Cardiac muscle cell (in vitro differentiated cells and primary cell): ENCODE measurements around the gene TPRG1. TPM values are rescaled to one million over a fixed set of nuclear protein-coding genes. Genes with fewer than 3 reads are reported as not detected.

Experiments used
- DNase-seq, 2 donors: peaks; one replicate each; pipeline versions ENCODE4 v3.0.0 to v3.0.0-alpha.2; 2010 to 2017; ENCODE audit warnings: low read depth in 1 of 2, low spot score in 1 of 2
- H3K27ac ChIP-seq: fragments of 200-600 bp; sonication (generic); 2 replicates; pipeline ENCODE4 v1.5.1; 2016
- H3K27me3 ChIP-seq: fragments of 200-600 bp; sonication (generic); 2 replicates; pipeline ENCODE4 v1.6.0; 2016; ENCODE audit warnings: control low read depth
- H3K36me3 ChIP-seq: fragments of 200-600 bp; sonication (generic); 2 replicates; pipeline ENCODE4 v1.5.1; 2016; ENCODE audit warnings: control low read depth
- H3K4me1 ChIP-seq: fragments of 200-600 bp; sonication (generic); 2 replicates; pipeline ENCODE4 v1.8.1; 2017; ENCODE audit warnings: low read depth, mild to moderate bottlenecking, mixed run types
- H3K4me3 ChIP-seq: fragments of 200-600 bp; sonication (generic); 2 replicates; pipeline ENCODE4 v1.5.1; 2016; ENCODE audit warnings: mild to moderate bottlenecking
- H3K9me3 ChIP-seq: fragments of 200-600 bp; sonication (generic); 2 replicates; pipeline ENCODE4 v1.5.1; 2017; ENCODE audit warnings: low read depth, mild to moderate bottlenecking, control low read depth
- CTCF ChIP-seq: IDR thresholded peaks from 2 replicates; pipeline ENCODE4 v1.5.1; 2012; ENCODE audit warnings: low read depth, mild to moderate bottlenecking, low read length
- polyA plus RNA-seq: library from polyadenylated mRNA; unstranded; fragments of >200 nt; fragmentation: Nextera tagmentation; extraction: Ambion mirVana; gene quantifications from 2 replicates; pipeline ENCODE4 v1.2.1, GENCODE V29; 2016
- total RNA-seq: library from RNA; depleted of rRNA; stranded (reverse); fragments of >200 nt; gene quantifications from 2 replicates; pipeline ENCODE4 v1.2.3, GENCODE V29; 2016

Gene TPRG1
- total and polyA plus RNA-seq, 2 experiments from 2014 or later = 0.09 to 0.48 TPM

DNA sequence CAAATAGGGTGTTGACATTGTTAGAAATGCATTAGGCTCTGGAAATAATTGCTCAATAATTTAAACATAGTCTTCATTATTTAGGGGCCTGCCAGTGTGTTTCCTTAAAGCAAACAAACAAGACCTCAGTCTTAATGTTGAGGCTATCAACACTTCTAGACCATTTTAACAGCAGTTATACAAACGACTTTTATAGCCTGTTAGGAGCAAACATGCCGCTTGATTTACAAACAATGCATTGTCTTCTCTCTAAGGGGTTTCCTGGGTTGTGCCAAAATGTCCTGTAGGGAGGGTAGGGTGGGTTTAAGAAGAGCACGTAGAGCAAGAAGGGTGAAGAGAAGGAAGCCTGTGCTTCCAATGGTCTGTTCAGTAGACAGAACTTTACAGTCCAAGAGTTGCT lies 53.7 kb downstream of the TPRG1 start:
- DNase-seq = no peak
- H3K4me1 ChIP-seq = no peaks in the 10 kb centered on the region
- no peak for TF ChIP-seq CTCF
- no peak overlapping the region for H3K4me3 ChIP-seq
- no peaks in the 10 kb centered on the region for H3K27me3 ChIP-seq
- no peaks in the 10 kb centered on the region for H3K9me3 ChIP-seq
- H3K36me3 ChIP-seq = no peaks in the 10 kb centered on the region
- no peak overlapping the region for H3K27ac ChIP-seq

DNA sequence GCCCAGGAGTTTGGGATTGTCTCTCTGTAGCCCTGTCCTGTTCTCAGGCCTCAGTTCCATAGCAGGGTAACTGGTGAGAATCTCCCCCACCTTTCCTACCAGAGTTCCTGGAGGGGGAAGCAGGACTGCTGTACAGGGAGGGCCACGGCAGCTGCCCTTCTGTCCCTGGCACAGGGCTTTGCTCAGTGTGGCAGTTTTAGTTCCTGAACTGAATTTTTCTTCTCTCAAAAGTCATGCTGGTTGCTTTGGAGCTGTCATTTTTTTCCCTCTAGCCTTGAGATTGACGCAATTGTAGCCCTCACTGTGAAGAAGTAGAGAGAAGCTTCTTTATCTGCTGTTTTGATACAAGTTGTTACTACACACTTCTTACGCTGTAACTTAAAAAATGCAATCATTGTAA lies 55.5 kb downstream of the TPRG1 start:
- H3K27me3 ChIP-seq = no peaks in the 10 kb centered on the region
- TF ChIP-seq CTCF = no peak
- H3K27ac ChIP-seq = no peak overlapping the region
- H3K4me3 ChIP-seq = no peak overlapping the region
- no peak for DNase-seq
- no peaks in the 10 kb centered on the region for H3K36me3 ChIP-seq
- no peaks in the 10 kb centered on the region for H3K9me3 ChIP-seq
- no peaks in the 10 kb centered on the region for H3K4me1 ChIP-seq

- no peaks in the 10 kb centered on the region for H3K9me3 ChIP-seq
- no peak for TF ChIP-seq CTCF
Measured at GRCh38 chr3:189229196-189229828, 57.5 kb downstream of the TPRG1 start.

GRCh38 chr3:189232790-189233189 lies 61.0 kb downstream of the TPRG1 start:
- DNase-seq = no peak
- Histone ChIP-seq H3K4me3 (no peak overlapping the region), H3K9me3 (no peaks in the 10 kb centered on the region), H3K27ac (no peak overlapping the region), H3K27me3 (peaks cover 8% of the 10 kb centered on the region), H3K36me3 (no peaks in the 10 kb centered on the region), H3K4me1 (no peaks in the 10 kb centered on the region)
- no peak for TF ChIP-seq CTCF

More at GRCh38 chr3:189229196-189229828, 57.5 kb downstream of the TPRG1 start:
- Histone ChIP-seq H3K36me3 (no peaks in the 10 kb centered on the region), H3K4me3 (no peak overlapping the region), H3K27me3 (no peaks in the 10 kb centered on the region), H3K27ac (no peak overlapping the region), H3K4me1 (no peaks in the 10 kb centered on the region)
- DNase-seq = no peak

GRCh38 chr3:189233225-189233858 lies 61.6 kb downstream of the TPRG1 start:
- Histone ChIP-seq H3K27ac (no peak overlapping the region), H3K9me3 (no peaks in the 10 kb centered on the region), H3K36me3 (no peaks in the 10 kb centered on the region), H3K27me3 (peaks cover 13% of the 10 kb centered on the region), H3K4me1 (no peaks in the 10 kb centered on the region), H3K4me3 (no peak overlapping the region)
- peak; percentile 81 for TF ChIP-seq CTCF
- DNase-seq = peak; percentile 69 to 84
